ENCODE measurements around the gene BTG2.
A peak's percentile ranks its signal among the peaks of the same experiment; 100 is the strongest.

BTG2 gene

GRCh38 chr1:203317429-203318228 lies 12.3 kb downstream of the BTG2 start:
- DNase-seq (ENCODE audit: low read depth) = no peak

GRCh38 chr1:203318229-203318517 lies 12.9 kb downstream of the BTG2 start:
- DNase-seq (ENCODE audit: low read depth) = no peak

- no peak for DNase-seq (ENCODE audit: low read depth)
Observed at GRCh38 chr1:203320591-203321272, 15.4 kb downstream of the BTG2 start.

GRCh38 chr1:203321273-203322052 lies 16.1 kb downstream of the BTG2 start:
- DNase-seq (ENCODE audit: low read depth) = no peak

GRCh38 chr1:203322500-203323179 lies 17.3 kb downstream of the BTG2 start:
- DNase-seq (ENCODE audit: low read depth) = no peak

- no peak for DNase-seq (ENCODE audit: low read depth)
Observed at GRCh38 chr1:203323587-203323986, 18.3 kb downstream of the BTG2 start.

- DNase-seq (ENCODE audit: low read depth) = no peak
Observed at GRCh38 chr1:203324105-203325025, 19.0 kb downstream of the BTG2 start.

- DNase-seq (ENCODE audit: low read depth) = no peak
Observed at GRCh38 chr1:203325026-203325417, 19.7 kb downstream of the BTG2 start.

GRCh38 chr1:203325418-203326091 lies 20.2 kb downstream of the BTG2 start:
- DNase-seq (ENCODE audit: low read depth) = no peak

GRCh38 chr1:203326830-203327683 lies 21.7 kb downstream of the BTG2 start:
- DNase-seq (ENCODE audit: low read depth) = peak; percentile 42

GRCh38 chr1:203327684-203328457 lies 22.6 kb downstream of the BTG2 start:
- peak; percentile 19 for DNase-seq (ENCODE audit: low read depth)

GRCh38 chr1:203328714-203329122 lies 23.4 kb downstream of the BTG2 start:
- no peak for DNase-seq (ENCODE audit: low read depth)

GRCh38 chr1:203331224-203331623 lies 25.9 kb downstream of the BTG2 start:
- no peak for DNase-seq (ENCODE audit: low read depth)

GRCh38 chr1:203335503-203335902 lies 30.2 kb downstream of the BTG2 start:
- DNase-seq (ENCODE audit: low read depth) = no peak

- DNase-seq (ENCODE audit: low read depth) = no peak
Observed at GRCh38 chr1:203336097-203336496, 30.8 kb downstream of the BTG2 start.

GRCh38 chr1:203338335-203339036 lies 33.2 kb downstream of the BTG2 start:
- no peak for DNase-seq (ENCODE audit: low read depth)

GRCh38 chr1:203340112-203340790 lies 34.9 kb downstream of the BTG2 start:
- peak; percentile 42 for DNase-seq (ENCODE audit: low read depth)
